HG02588 (cell line): ENCODE results near the gene NHS.

Source experiments
- ATAC-seq: cut with Tn5 transposase; IDR thresholded peaks from one replicate; pipeline ENCODE4 v1.9.1; 2021; ENCODE audit warnings: mild to moderate bottlenecking, moderate library complexity; ENCODE audit not compliant: unreplicated experiment

NHS gene

DNA sequence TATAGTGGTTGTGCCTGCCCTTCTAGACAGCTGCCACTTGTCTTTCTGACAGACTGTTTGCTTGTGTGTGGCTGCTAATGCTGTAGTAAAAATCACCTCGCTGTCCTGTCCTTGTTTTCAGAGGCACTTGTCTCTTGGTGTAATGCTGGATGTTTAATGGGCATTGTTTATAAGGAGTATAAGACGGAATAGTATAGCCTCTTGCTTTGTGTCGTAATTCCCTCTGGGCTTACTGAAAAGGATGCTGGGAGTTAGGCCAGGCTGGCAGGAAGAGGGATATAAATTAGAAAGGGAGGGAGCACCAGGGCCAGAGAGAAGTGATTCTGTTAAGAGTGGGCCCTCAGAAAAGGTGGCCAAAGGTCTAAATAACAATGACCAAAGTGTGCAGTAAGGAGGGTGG is 29.0 kb downstream of the NHS start:
- ATAC-seq, result no peak

DNA sequence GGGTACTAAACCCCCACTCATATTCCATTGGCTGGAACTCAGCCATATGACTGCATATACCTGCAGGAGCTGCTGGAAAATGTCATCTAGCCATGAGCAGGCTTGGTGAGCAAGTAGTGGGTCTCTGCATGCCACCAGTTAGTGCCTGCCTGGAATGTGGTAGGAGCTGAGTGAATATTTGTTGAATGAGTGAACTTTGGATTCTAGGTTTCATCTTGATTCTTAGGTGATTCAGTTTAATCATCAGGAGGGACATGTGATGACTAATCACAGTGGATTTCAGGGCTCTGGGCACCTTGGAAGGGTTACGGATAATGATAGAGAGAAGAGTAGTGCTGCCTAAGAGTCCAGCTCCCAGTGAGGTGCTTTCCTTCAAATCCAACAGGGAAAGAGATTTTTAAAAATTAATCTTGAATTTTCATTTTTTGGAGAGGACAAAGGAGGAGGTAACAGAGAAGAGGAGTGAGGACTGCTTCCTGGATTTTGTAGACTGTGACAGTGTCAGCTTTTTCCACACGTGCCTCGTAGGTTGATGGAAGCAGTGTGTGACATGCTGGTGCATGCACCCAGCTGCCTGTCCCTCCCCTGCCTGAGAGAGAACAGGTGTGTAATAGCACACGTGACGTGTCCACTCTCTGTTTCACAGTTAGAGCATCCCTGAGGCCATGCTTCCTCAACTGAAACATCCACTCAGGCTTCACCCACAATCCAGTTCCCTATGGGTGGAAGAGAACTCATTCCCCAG is 30.4 kb downstream of the NHS start:
- ATAC-seq, result no peak

DNA sequence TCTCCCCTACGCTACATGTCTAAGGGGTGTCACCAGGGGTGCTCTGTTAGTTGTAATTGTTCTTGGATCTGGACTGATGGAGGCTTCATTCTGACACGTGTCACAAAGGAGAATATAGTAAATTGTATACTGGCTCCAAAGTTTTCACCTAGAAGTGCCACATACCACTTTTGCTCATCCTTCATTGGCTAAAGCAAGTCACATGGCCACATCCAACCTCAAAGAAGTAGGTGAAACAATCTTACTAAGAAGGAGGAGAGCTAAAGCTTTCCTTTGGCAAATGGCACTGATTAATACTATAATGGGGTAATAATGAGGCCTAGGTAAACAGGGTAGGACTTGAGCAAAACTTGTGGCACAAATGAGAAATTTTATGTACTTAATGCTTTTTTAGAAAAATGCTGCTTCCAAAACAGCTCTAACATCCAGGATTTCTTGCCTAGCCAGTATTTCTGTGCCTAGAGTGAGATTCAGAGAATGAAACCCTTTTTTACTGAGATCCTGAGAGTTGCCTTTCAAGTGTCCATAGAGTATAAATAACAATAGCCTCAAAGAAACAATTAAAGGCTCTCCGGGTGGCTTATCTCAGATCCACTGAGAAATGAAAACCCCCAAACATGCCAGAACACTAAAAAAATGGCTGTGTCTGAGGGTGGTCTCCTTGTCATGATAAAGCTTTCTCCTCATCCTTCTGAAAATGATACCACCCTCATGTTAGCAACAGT is 34.7 kb downstream of the NHS start:
- no peak for ATAC-seq

- ATAC-seq, result no peak
Observed at GRCh38 chrX:17410651-17411050, 35.7 kb downstream of the NHS start.

- no peak for ATAC-seq
Observed at GRCh38 chrX:17411205-17411604, 36.2 kb downstream of the NHS start.

DNA sequence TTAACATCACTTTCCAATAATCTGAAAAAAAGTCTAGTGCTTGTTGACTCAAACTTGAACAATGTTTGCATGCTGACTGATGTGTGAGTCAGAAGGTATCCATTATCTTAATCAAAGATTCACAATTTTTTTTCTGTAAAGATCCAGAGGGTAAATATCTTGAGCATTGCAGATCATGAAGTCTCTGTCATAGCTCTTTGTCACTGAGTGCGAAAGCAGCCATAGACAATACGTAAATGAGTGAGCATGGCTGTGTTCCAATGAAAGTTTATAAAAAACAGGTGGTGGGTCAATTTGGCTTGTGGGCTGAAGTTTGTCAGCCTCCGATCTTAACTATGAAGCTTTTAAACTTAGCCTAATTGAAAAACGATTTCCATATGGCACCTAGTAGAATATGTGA is 37.7 kb downstream of the NHS start:
- no peak for ATAC-seq

DNA sequence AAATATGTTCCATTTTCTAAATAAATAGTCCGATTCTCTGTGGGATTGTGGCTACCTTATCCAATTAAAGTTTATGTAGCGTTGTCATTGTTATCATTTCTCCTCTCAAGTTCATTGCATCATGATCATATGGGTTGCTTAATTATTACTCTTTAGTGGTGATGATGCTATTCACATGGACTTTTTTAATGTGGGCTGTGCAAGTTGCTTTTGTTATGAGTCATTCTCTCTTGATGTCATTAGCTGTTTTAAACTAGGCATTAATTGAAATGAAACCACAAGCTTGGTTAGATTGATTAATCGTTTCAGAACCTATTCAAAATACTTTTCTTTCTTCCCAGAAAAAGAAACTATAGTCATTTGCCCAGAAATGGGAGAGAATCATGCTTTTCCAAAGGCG is 38.2 kb downstream of the NHS start:
- no peak for ATAC-seq

DNA sequence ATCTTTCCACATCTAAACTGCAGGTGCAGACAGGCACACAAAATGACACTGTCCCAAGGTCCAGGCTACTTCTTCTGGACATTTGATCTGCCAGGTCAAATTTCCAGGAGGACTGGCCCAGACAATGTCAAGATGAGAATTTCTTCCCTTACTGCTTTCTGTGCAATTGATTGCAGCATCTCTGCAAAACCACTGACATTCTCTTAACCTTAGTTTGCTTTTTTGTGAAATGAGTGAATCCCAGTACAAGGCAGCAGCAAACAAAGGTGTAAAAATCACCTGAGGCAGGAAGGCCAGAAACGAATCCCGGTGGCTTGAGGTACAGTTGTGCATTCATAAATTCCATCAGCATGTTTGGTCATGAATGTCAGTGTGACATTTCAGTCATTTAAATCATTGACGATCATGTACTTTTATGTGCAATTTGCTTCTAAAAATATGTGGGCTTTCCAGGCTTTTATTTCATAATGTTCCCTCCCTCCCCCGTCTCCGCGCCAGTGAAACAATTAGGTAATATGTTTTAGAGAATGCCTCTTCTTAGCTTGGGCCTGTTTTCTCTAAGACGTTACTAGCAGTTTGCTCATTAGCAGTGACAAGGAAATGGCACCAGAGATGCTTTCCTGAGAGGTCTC is 39.1 kb downstream of the NHS start:
- no peak for ATAC-seq

- no peak for ATAC-seq
Observed at GRCh38 chrX:17414839-17415238, 39.8 kb downstream of the NHS start.

- no peak for ATAC-seq
Observed at GRCh38 chrX:17415242-17415810, 40.3 kb downstream of the NHS start.

DNA sequence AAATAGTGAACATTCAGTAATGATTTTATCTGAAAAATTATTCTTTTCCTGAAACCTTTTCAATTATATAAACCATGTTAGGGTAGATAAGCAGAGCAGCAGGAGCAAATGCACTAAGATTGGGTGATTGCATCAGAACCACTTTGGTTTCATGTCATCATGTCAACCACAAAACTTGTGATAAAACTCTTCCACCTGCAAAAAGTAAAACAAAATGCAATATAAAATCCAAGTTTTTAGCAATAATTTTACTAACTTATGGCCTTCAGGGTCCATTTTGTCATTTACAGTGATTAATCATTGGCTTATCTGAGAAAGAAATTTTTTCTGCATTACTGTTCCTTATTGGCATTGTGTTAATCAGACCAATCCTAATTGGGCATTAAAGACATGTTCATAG is 42.4 kb downstream of the NHS start:
- ATAC-seq, result no peak

GRCh38 chrX:17425136-17425535 is 50.1 kb downstream of the NHS start:
- no peak for ATAC-seq

GRCh38 chrX:17425551-17425950 is 50.6 kb downstream of the NHS start:
- ATAC-seq, result no peak

- no peak for ATAC-seq
Observed at GRCh38 chrX:17431171-17431570, 56.2 kb downstream of the NHS start.

GRCh38 chrX:17432158-17432557 is 57.2 kb downstream of the NHS start:
- no peak for ATAC-seq

- ATAC-seq, result no peak
Observed at GRCh38 chrX:17433965-17434364, 59.0 kb downstream of the NHS start.

- no peak for ATAC-seq
Observed at GRCh38 chrX:17435476-17435875, 60.5 kb downstream of the NHS start.

- no peak for ATAC-seq
Observed at GRCh38 chrX:17438221-17438620, 63.2 kb downstream of the NHS start.

DNA sequence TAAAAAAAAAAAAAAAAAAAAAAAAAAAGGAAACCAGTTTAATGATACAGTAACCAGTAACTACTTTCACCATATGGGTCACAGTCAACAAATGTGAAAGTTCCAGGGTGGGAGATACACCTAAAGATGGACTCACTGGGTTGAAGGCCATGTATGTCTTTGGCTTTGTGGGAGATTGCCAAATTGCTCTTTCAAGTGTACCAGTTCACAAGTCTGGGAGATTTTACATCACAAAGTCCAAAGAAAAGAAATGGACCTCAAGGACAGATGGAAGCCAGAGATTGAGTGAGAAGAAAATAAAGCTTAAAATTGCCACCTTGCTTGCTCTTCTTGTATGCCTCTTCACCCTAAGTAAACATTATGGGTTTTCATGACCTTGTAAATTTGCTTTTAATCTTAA is 65.3 kb downstream of the NHS start:
- ATAC-seq, result no peak

GRCh38 chrX:17440836-17441235 is 65.8 kb downstream of the NHS start:
- no peak for ATAC-seq

GRCh38 chrX:17441965-17442364 is 67.0 kb downstream of the NHS start:
- ATAC-seq, result no peak

- ATAC-seq, result no peak
Observed at GRCh38 chrX:17442898-17443297, 67.9 kb downstream of the NHS start.
